HL-60 (cell line): ENCODE results near the gene SLC23A3.

Experiments
- DNase-seq, 2 experiments: peaks; one replicate each; pipeline ENCODE4 v3.0.0-alpha.2; 2010 to 2020; ENCODE audit warnings: low read depth in 1 of 2, low spot score in 1 of 2
- H3K27ac ChIP-seq: fragments of 250-450 bp; sonication (Bioruptor Pico); replicated peaks from 2 replicates; pipeline ENCODE4 v1.5.1; 2020; ENCODE audit warnings: mild to moderate bottlenecking, moderate library complexity
- H3K27me3 ChIP-seq: fragments of 250-450 bp; sonication (Bioruptor Pico); 2 replicates; pipeline ENCODE4 v1.5.1; 2021; ENCODE audit warnings: mild to moderate bottlenecking, moderate library complexity; ENCODE audit not compliant: insufficient read depth, poor library complexity, severe bottlenecking
- H3K4me3 ChIP-seq: replicated peaks from 2 replicates; pipeline ENCODE4 v1.5.1; 2011; ENCODE audit warnings: mild to moderate bottlenecking, control low read depth, low read length; ENCODE audit not compliant: insufficient read depth
- GABPA ChIP-seq: IDR thresholded peaks from 2 replicates; pipeline ENCODE4 v1.6.1; 2012; ENCODE audit warnings: low read depth
- POLR2AphosphoS5 ChIP-seq: IDR thresholded peaks from 2 replicates; pipeline ENCODE4 v1.6.1; 2012; ENCODE audit warnings: low read depth
- SPI1 ChIP-seq: IDR thresholded peaks from 2 replicates; pipeline ENCODE4 v1.6.1; 2012; ENCODE audit warnings: low read depth, mild to moderate bottlenecking, borderline replicate concordance
- TF ChIP-seq, protein P1 (sequence below): IDR thresholded peaks from one replicate; pipeline ENCODE4 v1.5.1; 2011; ENCODE audit warnings: low read length, control low read depth, inconsistent platforms; ENCODE audit not compliant: insufficient read depth
- TF ChIP-seq, protein P2 (sequence below): IDR thresholded peaks from 2 replicates; pipeline ENCODE4 v1.6.1; 2012; ENCODE audit warnings: low read depth; ENCODE audit not compliant: insufficient replicate concordance

SLC23A3 gene

DNA sequence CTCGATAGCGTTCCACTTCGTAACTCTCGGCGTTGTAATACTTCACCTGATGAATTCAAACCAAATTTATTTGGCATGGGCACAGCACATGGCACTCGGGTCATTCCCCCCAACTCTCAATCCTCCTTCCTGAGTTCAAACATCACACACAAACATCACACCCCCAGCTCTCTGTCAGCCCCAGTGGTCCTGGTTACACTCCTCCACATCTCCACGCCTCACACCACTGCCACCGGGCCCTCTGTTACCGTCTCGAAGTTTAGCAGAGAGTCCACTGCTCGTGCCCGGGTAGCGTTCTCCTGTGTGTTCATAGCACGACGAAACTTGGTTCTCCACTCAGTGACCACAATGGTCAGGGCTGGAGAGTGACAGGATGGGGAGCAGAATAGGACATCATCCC is 44.3 kb upstream of the SLC23A3 start:
- DNase-seq: no peak
- peaks cover 2% of the 10 kb centered on the region for H3K27me3 ChIP-seq
- H3K27ac ChIP-seq: no peak overlapping the region
- H3K4me3 ChIP-seq: no peak overlapping the region
- TF ChIP-seq, protein P1, sequence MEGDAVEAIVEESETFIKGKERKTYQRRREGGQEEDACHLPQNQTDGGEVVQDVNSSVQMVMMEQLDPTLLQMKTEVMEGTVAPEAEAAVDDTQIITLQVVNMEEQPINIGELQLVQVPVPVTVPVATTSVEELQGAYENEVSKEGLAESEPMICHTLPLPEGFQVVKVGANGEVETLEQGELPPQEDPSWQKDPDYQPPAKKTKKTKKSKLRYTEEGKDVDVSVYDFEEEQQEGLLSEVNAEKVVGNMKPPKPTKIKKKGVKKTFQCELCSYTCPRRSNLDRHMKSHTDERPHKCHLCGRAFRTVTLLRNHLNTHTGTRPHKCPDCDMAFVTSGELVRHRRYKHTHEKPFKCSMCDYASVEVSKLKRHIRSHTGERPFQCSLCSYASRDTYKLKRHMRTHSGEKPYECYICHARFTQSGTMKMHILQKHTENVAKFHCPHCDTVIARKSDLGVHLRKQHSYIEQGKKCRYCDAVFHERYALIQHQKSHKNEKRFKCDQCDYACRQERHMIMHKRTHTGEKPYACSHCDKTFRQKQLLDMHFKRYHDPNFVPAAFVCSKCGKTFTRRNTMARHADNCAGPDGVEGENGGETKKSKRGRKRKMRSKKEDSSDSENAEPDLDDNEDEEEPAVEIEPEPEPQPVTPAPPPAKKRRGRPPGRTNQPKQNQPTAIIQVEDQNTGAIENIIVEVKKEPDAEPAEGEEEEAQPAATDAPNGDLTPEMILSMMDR: no peak
- TF ChIP-seq POLR2AphosphoS5 (no peak), GABPA (no peak), SPI1 (no peak)
- TF ChIP-seq, protein P2, sequence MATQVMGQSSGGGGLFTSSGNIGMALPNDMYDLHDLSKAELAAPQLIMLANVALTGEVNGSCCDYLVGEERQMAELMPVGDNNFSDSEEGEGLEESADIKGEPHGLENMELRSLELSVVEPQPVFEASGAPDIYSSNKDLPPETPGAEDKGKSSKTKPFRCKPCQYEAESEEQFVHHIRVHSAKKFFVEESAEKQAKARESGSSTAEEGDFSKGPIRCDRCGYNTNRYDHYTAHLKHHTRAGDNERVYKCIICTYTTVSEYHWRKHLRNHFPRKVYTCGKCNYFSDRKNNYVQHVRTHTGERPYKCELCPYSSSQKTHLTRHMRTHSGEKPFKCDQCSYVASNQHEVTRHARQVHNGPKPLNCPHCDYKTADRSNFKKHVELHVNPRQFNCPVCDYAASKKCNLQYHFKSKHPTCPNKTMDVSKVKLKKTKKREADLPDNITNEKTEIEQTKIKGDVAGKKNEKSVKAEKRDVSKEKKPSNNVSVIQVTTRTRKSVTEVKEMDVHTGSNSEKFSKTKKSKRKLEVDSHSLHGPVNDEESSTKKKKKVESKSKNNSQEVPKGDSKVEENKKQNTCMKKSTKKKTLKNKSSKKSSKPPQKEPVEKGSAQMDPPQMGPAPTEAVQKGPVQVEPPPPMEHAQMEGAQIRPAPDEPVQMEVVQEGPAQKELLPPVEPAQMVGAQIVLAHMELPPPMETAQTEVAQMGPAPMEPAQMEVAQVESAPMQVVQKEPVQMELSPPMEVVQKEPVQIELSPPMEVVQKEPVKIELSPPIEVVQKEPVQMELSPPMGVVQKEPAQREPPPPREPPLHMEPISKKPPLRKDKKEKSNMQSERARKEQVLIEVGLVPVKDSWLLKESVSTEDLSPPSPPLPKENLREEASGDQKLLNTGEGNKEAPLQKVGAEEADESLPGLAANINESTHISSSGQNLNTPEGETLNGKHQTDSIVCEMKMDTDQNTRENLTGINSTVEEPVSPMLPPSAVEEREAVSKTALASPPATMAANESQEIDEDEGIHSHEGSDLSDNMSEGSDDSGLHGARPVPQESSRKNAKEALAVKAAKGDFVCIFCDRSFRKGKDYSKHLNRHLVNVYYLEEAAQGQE: no peak

GRCh38 chr2:219213486-219214071 is 43.8 kb upstream of the SLC23A3 start:
- Histone ChIP-seq H3K4me3 (no peak overlapping the region), H3K27me3 (peaks cover 2% of the 10 kb centered on the region), H3K27ac (no peak overlapping the region)
- TF ChIP-seq SPI1: no peak
- TF ChIP-seq, protein P1: no peak
- TF ChIP-seq, protein P2: no peak
- no peak for TF ChIP-seq GABPA
- no peak for TF ChIP-seq POLR2AphosphoS5
- no peak for DNase-seq

- TF ChIP-seq GABPA (no peak), POLR2AphosphoS5 (no peak), SPI1 (no peak)
- TF ChIP-seq, protein P2: no peak
- TF ChIP-seq, protein P1: no peak
- no peak for DNase-seq
Measured at GRCh38 chr2:219213026-219213415, 43.2 kb upstream of the SLC23A3 start.

More at GRCh38 chr2:219213026-219213415, 43.2 kb upstream of the SLC23A3 start:
- H3K27me3 ChIP-seq: no peaks in the 10 kb centered on the region
- no peak overlapping the region for H3K27ac ChIP-seq
- no peak overlapping the region for H3K4me3 ChIP-seq
